Cardiac fibroblast (primary cell): Measurements from ENCODE around the gene PASK.

Source experiments
- DNase-seq, 2 donors: peaks; one replicate each; pipeline versions ENCODE4 v3.0.0 to v3.0.0-alpha.2; 2010; ENCODE audit warnings: low read depth in 2 of 2
- H3K4me3 ChIP-seq, 2 donors: replicated peaks in 1 of 2; 1 replicate in 1 of 2; 2 replicates in 1 of 2; pipeline ENCODE4 v1.5.1; 2011; ENCODE audit warnings: low read depth in 2 of 2, low read length in 2 of 2, mild to moderate bottlenecking in 2 of 2, moderate library complexity in 1 of 2
- CTCF ChIP-seq: IDR thresholded peaks from one replicate; pipeline ENCODE4 v1.5.1; 2011; ENCODE audit warnings: low read depth, mild to moderate bottlenecking, low read length, inconsistent platforms

PASK gene

DNA sequence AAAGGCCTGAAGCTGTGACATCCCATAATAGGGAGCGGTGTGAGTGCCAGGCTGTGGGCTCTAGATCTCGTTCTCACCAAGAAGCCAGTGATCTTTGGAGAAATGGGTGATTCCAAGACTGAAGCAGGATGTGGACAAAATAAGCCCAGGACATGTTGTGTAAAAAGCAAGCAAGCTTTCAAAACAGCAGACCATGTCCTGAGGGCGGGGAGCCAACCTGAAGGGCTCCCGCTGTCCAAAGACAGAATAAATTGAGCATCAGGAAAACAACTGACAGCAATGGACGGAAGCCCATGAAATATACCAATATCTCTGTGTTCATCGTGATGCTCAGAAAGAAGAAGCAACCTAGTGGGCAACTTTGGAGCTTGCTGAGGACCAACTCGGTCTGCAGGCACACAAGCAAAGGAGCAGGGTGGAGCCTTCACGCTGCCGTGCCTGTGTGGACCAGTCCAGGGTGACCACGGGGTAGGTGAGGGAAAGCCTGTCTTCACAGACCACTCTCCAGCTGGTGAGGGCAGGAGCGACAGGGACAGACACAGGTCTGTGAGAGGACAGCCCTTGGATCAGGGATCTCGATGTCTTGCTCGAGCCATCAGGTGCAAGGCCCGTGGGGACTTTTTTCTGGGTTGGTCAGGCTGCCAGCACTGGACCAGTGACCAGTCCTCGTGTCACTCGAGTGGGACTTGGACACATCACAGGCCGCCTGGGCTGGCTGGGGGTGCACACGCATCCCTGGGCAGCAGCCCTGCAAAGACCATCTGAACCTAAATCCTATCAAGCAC lies 68.7 kb downstream of the PASK start:
- no peak overlapping the region for H3K4me3 ChIP-seq
- DNase-seq, result no peak
- no peak for TF ChIP-seq CTCF

- no peak overlapping the region for H3K4me3 ChIP-seq
- no peak for DNase-seq
- no peak for TF ChIP-seq CTCF
These were observed 74.3 kb downstream of the PASK start for GRCh38 chr2:241074901-241075540.

DNA sequence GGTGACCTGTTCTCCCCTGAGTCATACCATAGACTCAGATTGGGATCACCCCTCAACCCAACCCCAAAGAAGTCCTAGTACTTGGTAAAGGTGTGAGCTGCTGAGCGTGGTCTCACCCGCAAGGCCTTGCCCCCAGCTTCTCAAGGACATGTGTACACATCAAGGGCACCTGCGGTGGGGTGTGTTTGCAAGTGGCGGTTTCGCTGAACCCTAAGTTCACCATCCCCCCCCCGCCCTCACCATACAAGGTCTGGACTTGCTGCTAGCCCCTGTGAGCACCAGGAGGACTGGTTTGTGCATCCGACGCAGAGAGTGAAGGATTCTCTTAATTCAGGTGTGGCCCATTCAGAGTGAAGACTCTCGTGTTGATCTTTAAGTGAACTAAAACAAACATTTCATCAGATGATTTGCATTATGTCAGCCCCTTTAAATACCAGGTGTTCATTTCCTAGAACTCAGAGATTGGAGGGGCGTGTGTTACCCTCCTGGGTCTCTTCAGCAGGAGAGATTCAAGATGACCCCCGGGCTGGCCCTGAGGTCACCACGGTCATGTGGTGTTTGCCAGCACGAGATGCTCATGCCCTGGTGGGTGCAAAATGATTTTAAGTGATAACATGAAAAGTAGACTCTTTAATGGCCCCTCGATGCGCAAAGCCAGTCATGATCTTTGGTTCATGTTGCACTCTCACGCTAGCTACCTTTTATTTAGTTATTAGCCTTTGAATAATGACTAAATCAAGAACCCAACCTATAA lies 75.0 kb downstream of the PASK start:
- H3K4me3 ChIP-seq, result no peak overlapping the region
- no peak for TF ChIP-seq CTCF
- no peak for DNase-seq

- DNase-seq, result no peak
- H3K4me3 ChIP-seq, result no peak overlapping the region
- no peak for TF ChIP-seq CTCF
These were observed 75.9 kb downstream of the PASK start for GRCh38 chr2:241073166-241074064.

DNA sequence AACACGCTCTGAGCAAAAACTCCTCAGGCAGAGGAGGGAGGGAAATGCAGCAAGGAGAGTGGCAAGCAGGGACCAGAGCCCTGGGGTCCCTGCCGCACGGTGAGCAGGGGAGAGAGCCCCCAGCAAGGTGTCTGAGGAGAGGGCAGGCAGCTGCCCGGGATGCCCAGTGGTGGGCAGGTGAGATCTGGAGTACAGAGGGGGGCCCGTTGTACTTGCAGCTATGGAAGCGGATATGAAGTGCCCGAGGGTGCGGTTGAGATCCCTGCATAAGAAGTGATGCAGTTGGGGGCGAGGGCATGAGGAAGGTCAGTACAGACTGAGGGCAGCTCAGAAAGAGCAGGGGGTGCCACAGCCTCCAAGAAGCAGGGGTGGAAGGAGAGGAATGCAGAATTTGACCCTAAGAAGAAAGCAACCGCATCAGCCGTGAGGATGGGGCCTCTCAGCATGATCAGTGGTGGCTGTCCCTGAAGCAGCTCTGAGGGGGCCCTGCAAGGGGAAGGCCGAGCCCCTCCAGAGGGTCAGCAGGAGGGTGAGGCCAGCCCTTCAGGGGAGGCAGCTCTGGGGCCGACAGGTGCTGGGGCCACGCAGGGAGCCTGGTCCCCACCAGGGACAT lies 76.6 kb downstream of the PASK start:
- TF ChIP-seq CTCF, result no peak
- H3K4me3 ChIP-seq, result no peak overlapping the region
- no peak for DNase-seq

- no peak overlapping the region for H3K4me3 ChIP-seq
- no peak for TF ChIP-seq CTCF
- no peak for DNase-seq
These were observed 77.1 kb downstream of the PASK start for GRCh38 chr2:241072151-241072550.
